ENCODE data around the gene AVPR2. TPM values are rescaled to one million over a fixed set of nuclear protein-coding genes. Genes with fewer than 3 reads are reported as not detected.

The AVPR2 gene
- total RNA-seq, 4 donors from 2014 or later = 1.2 to 7.6 (median 4.5) TPM

GRCh38 chrX:153909024-153909979 is 4.8 kb downstream of the AVPR2 start:
- DNase-seq (ENCODE audit: extremely low spot score) = no peak
- Histone ChIP-seq H3K9me3 (no peaks in the 10 kb centered on the region), H3K27ac (replicated peaks in 1 of 4) (no peak overlapping the region), H3K4me3 (no peak overlapping the region), H3K4me1 (peaks cover 0 to 7% (median 3%) of the 10 kb centered on the region in 4 donors), H3K27me3 (no peaks in the 10 kb centered on the region), H3K36me3 (no peaks in the 10 kb centered on the region)
- 73% methylated on average over 22 of the region's 37 CpGs for WGBS
- intact Hi-C loops (cut with DNase I) = no loop called here
- no peak for TF ChIP-seq POLR2A (IDR thresholded peaks at IDR 0.05; ENCODE audit: low read depth)
- TF ChIP-seq EP300 (IDR thresholded peaks at IDR 0.05) = no peak
- TF ChIP-seq POLR2AphosphoS5 (IDR thresholded peaks at IDR 0.05) = no peak
- TF ChIP-seq, protein P1, sequence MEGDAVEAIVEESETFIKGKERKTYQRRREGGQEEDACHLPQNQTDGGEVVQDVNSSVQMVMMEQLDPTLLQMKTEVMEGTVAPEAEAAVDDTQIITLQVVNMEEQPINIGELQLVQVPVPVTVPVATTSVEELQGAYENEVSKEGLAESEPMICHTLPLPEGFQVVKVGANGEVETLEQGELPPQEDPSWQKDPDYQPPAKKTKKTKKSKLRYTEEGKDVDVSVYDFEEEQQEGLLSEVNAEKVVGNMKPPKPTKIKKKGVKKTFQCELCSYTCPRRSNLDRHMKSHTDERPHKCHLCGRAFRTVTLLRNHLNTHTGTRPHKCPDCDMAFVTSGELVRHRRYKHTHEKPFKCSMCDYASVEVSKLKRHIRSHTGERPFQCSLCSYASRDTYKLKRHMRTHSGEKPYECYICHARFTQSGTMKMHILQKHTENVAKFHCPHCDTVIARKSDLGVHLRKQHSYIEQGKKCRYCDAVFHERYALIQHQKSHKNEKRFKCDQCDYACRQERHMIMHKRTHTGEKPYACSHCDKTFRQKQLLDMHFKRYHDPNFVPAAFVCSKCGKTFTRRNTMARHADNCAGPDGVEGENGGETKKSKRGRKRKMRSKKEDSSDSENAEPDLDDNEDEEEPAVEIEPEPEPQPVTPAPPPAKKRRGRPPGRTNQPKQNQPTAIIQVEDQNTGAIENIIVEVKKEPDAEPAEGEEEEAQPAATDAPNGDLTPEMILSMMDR (IDR thresholded peaks at IDR 0.05) = no peak

GRCh38 chrX:153909980-153910360 is 5.5 kb downstream of the AVPR2 start:
- no peak for DNase-seq (ENCODE audit: extremely low spot score)
- H3K27ac ChIP-seq (replicated peaks in 1 of 4) = no peak overlapping the region
- no peaks in the 10 kb centered on the region for H3K27me3 ChIP-seq
- H3K4me3 ChIP-seq = no peak overlapping the region
- TF ChIP-seq EP300 (IDR thresholded peaks at IDR 0.05) = no peak
- TF ChIP-seq, protein P1 (IDR thresholded peaks at IDR 0.05) = no peak
- TF ChIP-seq POLR2A (IDR thresholded peaks at IDR 0.05; ENCODE audit: low read depth) = no peak
- no peak for TF ChIP-seq POLR2AphosphoS5 (IDR thresholded peaks at IDR 0.05)
- H3K9me3 ChIP-seq = no peaks in the 10 kb centered on the region
- WGBS = no CpG with 5 or more reads among the region's 25 CpGs
- no peaks in the 10 kb centered on the region for H3K36me3 ChIP-seq
- intact Hi-C loops (cut with DNase I) = no loop called here
- peaks cover 0 to under 1% (median 0%) of the 10 kb centered on the region in 4 donors for H3K4me1 ChIP-seq

- no peaks in the 10 kb centered on the region for H3K9me3 ChIP-seq
- TF ChIP-seq EP300 (IDR thresholded peaks at IDR 0.05) (no peak), POLR2A (IDR thresholded peaks at IDR 0.05; ENCODE audit: low read depth) (no peak), POLR2AphosphoS5 (IDR thresholded peaks at IDR 0.05) (no peak)
- TF ChIP-seq, protein P1 (IDR thresholded peaks at IDR 0.05) = no peak
- intact Hi-C loops (cut with DNase I) = no loop called here
- 100% methylated on average over 1 of the region's 22 CpGs for WGBS
- H3K4me3 ChIP-seq = no peak overlapping the region
- no peaks in the 10 kb centered on the region for H3K36me3 ChIP-seq
- H3K27me3 ChIP-seq = no peaks in the 10 kb centered on the region
- no peak overlapping the region for H3K27ac ChIP-seq (replicated peaks in 1 of 4)
- no peak for DNase-seq (ENCODE audit: extremely low spot score)
- no peaks in the 10 kb centered on the region for H3K4me1 ChIP-seq
These were observed 6.0 kb downstream of the AVPR2 start for GRCh38 chrX:153910446-153910845.

GRCh38 chrX:153911798-153912197 is 7.3 kb downstream of the AVPR2 start:
- WGBS = 89% methylated on average over 6 of the region's 6 CpGs
- Histone ChIP-seq H3K9me3 (no peaks in the 10 kb centered on the region), H3K4me1 (no peaks in the 10 kb centered on the region), H3K4me3 (no peak overlapping the region), H3K27me3 (no peaks in the 10 kb centered on the region), H3K36me3 (no peaks in the 10 kb centered on the region), H3K27ac (replicated peaks in 1 of 4) (no peak overlapping the region)
- intact Hi-C loops (cut with DNase I) = no loop called here
- no peak for TF ChIP-seq POLR2AphosphoS5 (IDR thresholded peaks at IDR 0.05)
- no peak for TF ChIP-seq POLR2A (IDR thresholded peaks at IDR 0.05; ENCODE audit: low read depth)
- no peak for TF ChIP-seq EP300 (IDR thresholded peaks at IDR 0.05)
- TF ChIP-seq, protein P1 (IDR thresholded peaks at IDR 0.05) = no peak
- no peak for DNase-seq (ENCODE audit: extremely low spot score)

All from esophagus muscularis mucosa (tissue), 4 donors.